Measurements from ENCODE around the gene GATAD2B. TPM values are rescaled to one million over a fixed set of nuclear protein-coding genes. Genes with fewer than 3 reads are reported as not detected.

The GATAD2B gene
- total and polyA plus RNA-seq, 9 donors = 11.2 to 73.0 (median 55.8) TPM

DNA sequence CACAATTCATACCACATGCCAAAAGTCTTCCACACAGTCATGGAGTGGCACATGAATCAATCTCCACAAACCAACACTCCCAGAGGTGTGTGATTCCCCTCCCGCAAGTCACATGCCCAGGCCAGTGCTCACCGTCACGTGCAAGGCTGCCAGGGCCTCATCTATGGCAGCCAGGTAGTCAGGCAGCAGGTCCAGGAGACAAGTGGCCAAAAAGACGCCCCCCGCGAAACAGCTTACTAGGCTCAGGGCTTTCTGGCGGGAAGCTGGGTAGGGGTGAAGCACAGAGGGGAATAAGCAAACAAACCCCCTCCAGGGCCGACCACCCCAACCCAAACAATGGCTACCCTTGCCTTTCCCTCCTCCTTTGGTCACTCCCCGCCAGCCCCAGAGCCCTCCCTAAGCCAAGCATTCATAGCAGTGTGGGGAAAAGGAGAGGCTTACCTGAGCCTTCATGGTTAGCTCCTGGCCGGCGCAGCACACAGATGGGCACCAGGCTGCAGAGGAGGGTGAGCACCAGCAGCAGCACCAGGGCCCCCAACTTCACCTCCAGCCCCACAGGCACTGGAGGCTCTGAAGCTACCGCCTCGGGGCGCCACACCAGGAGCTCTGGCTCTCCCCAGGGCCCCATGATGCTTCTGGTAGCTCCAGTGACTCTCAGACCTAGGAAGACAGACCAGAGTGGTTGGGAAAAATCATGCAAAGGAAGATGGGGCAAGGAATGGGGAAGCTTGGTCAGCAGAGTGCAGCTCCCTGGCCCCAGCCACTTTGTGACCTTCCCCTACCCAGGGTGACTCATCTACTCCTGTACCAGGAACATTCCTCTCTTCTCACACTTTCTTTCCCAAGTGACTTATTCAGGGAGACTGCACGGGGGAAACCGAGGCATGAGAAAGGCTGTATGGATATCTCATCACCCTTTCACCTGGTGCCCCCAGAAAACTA, 39.6 kb upstream of the GATAD2B start:
- Histone ChIP-seq H3K9me3 (no peaks in the 10 kb centered on the region), H3K27me3 (no peaks in the 10 kb centered on the region), H3K36me3 (no peaks in the 10 kb centered on the region), H3K27ac (peak overlapping the region; percentile 56 to 95), H3K4me1 (ENCODE audit: insufficient read depth) (peaks cover 24% of the 10 kb centered on the region), H3K4me3 (peak overlapping the region; percentile 91)
- TF ChIP-seq POLR2A (IDR thresholded peaks at IDR 0.05) = no peak
- no peak for TF ChIP-seq CTCF (IDR thresholded peaks at IDR 0.05)
- TF ChIP-seq EP300 (IDR thresholded peaks at IDR 0.05) = no peak
- peak in 1 of 5 donors; percentile 55 for DNase-seq
- WGBS, 3 donors = 31 to 35% (median 34%) methylated on average over 16 of the region's 16 CpGs
- intact Hi-C loops (cut with DNase I) = loop anchor here in 1 of 4 donors (10.0 kb wide), 1 partner anchor 408 kb away; no protein-coding TSS in a partner anchor

- Histone ChIP-seq H3K4me1 (ENCODE audit: insufficient read depth) (peaks cover 32% of the 10 kb centered on the region), H3K27me3 (no peaks in the 10 kb centered on the region), H3K9me3 (no peaks in the 10 kb centered on the region), H3K4me3 (no peak overlapping the region), H3K27ac (no peak overlapping the region), H3K36me3 (no peaks in the 10 kb centered on the region)
- TF ChIP-seq CTCF (IDR thresholded peaks at IDR 0.05) (no peak), EP300 (IDR thresholded peaks at IDR 0.05) (no peak), POLR2A (IDR thresholded peaks at IDR 0.05) (no peak)
- no peak for DNase-seq
- intact Hi-C loops (cut with DNase I) = loop anchor here in 1 of 4 donors (10.0 kb wide), 1 partner anchor 407 kb away; no protein-coding TSS in a partner anchor
- 57 to 80% (median 58%) methylated on average over 4 of the region's 4 CpGs for WGBS, 3 donors
Observed at GRCh38 chr1:153961421-153961820, 38.6 kb upstream of the GATAD2B start.

- peaks cover 35% of the 10 kb centered on the region for H3K4me1 ChIP-seq (ENCODE audit: insufficient read depth)
- H3K9me3 ChIP-seq = no peaks in the 10 kb centered on the region
- WGBS, 3 donors = 81 to 91% (median 81%) methylated on average over 9 to 11 of the region's 11 CpGs
- no peak overlapping the region for H3K4me3 ChIP-seq
- TF ChIP-seq POLR2A (IDR thresholded peaks at IDR 0.05) = no peak
- TF ChIP-seq EP300 (IDR thresholded peaks at IDR 0.05) = no peak
- no peaks in the 10 kb centered on the region for H3K36me3 ChIP-seq
- no peaks in the 10 kb centered on the region for H3K27me3 ChIP-seq
- intact Hi-C loops (cut with DNase I) = loop anchor here in 1 of 4 donors (10.0 kb wide), 1 partner anchor 405 kb away; no protein-coding TSS in a partner anchor
- DNase-seq = no peak
- H3K27ac ChIP-seq = no peak overlapping the region
Observed at GRCh38 chr1:153960206-153960605, 37.4 kb upstream of the GATAD2B start.

DNA sequence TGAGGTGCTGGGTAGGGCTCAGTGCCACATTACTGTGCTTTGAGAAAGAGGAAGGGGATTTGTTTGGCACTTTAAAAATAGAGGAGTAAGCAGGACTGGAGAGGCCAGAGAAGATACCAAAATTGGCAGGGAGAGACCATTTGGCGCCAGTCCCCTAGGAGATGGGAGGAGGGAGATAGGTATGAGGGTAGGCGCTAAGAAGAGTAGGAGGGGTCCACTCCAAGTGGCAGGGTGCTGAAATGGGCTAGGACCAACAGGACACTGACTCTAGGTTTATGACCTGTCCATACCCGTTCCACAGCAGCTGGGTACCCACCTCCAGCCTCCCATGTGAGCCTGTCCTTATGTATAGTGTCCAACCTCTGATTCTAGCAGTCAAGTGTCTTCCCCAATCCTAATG, 36.7 kb upstream of the GATAD2B start:
- H3K36me3 ChIP-seq = no peaks in the 10 kb centered on the region
- H3K9me3 ChIP-seq = no peaks in the 10 kb centered on the region
- intact Hi-C loops (cut with DNase I) = loop anchor here in 1 of 4 donors (10.0 kb wide), 1 partner anchor 165 kb away; no protein-coding TSS in a partner anchor
- H3K4me3 ChIP-seq = no peak overlapping the region
- WGBS, 3 donors = 18 to 33% (median 29%) methylated on average over 3 of the region's 3 CpGs
- DNase-seq = peak in 1 of 5 donors; percentile 59
- peak overlapping the region; percentile 14 to 71 for H3K27ac ChIP-seq
- TF ChIP-seq EP300 (IDR thresholded peaks at IDR 0.05) (no peak), POLR2A (IDR thresholded peaks at IDR 0.05) (no peak), CTCF (IDR thresholded peaks at IDR 0.05) (no peak)
- no peaks in the 10 kb centered on the region for H3K27me3 ChIP-seq
- peaks cover 33% of the 10 kb centered on the region for H3K4me1 ChIP-seq (ENCODE audit: insufficient read depth)

All from ovary (tissue), 9 donors.